HEK293 (cell line): Measurements from ENCODE around the gene PCDHA6.

ENCODE experiments used
- CTCF ChIA-PET: fragments of 350-600 bp; formaldehyde crosslinking; extraction: SDS; loops from one replicate; lab custom pipeline; 2021; ENCODE audit warnings: antibody characterized with exemption; lab: Yijun Ruan, JAX
- POLR2A ChIA-PET: fragments of 300-600 bp; formaldehyde crosslinking; extraction: SDS; loops from one replicate; lab custom pipeline; 2020; ENCODE audit warnings: antibody characterized with exemption, inconsistent platforms; lab: Yijun Ruan, JAX
- H3K27ac ChIP-seq: fragments of 200-500 bp; sonication (Bioruptor generic); 2 replicates; pipeline ENCODE4 v1.5.1; 2014; ENCODE audit warnings: low read depth, low read length, control low read depth, inconsistent platforms; ENCODE audit errors: extremely low read depth
- H3K36me3 ChIP-seq, 2 experiments: fragments of 200-500 bp in 1 of 2; sonication (Bioruptor generic) in 1 of 2; 1 replicate in 1 of 2; 2 replicates in 1 of 2; pipeline ENCODE4 v1.5.1; 2014 to 2017; ENCODE audit warnings: inconsistent platforms in 2 of 2, low read length in 2 of 2; ENCODE audit not compliant: control insufficient read depth in 2 of 2, insufficient read depth in 1 of 2
- H3K4me1 ChIP-seq: fragments of 200-500 bp; sonication (Bioruptor generic); 2 replicates; pipeline ENCODE4 v1.5.1; 2014; ENCODE audit warnings: mild to moderate bottlenecking, low read length, inconsistent platforms; ENCODE audit not compliant: control insufficient read depth, insufficient read depth
- H3K4me3 ChIP-seq: 2 replicates; pipeline ENCODE4 v1.5.1; 2011; ENCODE audit warnings: low read depth, mild to moderate bottlenecking, control low read depth, low read length, moderate library complexity
- H3K9me3 ChIP-seq: fragments of 200-500 bp; sonication (Bioruptor generic); 2 replicates; pipeline ENCODE4 v1.5.1; 2014; ENCODE audit warnings: low read depth, low read length, inconsistent platforms; ENCODE audit not compliant: control insufficient read depth, insufficient read depth
- GLI2 ChIP-seq: fragments of 450-650 bp; formaldehyde crosslinking; IDR thresholded peaks from 2 replicates; pipeline ENCODE4; 2017; ENCODE audit warnings: missing biosample characterization, missing genetic modification characterization, low read depth, borderline replicate concordance
- GLI4 ChIP-seq: fragments of 450-650 bp; formaldehyde crosslinking; IDR thresholded peaks from 2 replicates; pipeline ENCODE4 v1.5.1; 2016; ENCODE audit warnings: missing biosample characterization, missing genetic modification characterization
- INSM2 ChIP-seq: fragments of 450-650 bp; formaldehyde crosslinking; IDR thresholded peaks from 2 replicates; pipeline ENCODE4 v1.5.1; 2016; ENCODE audit warnings: missing biosample characterization, missing genetic modification characterization
- KLF17 ChIP-seq: fragments of 450-650 bp; formaldehyde crosslinking; IDR thresholded peaks from 2 replicates; pipeline ENCODE4 v1.5.1; 2016; ENCODE audit warnings: missing biosample characterization, missing genetic modification characterization
- SCRT2 ChIP-seq: fragments of 450-650 bp; formaldehyde crosslinking; IDR thresholded peaks from 2 replicates; pipeline ENCODE4 v1.5.1; 2016; ENCODE audit warnings: missing biosample characterization, missing genetic modification characterization
- TSHZ1 ChIP-seq: fragments of 450-650 bp; formaldehyde crosslinking; IDR thresholded peaks from 2 replicates; pipeline ENCODE4 v1.5.1; 2016; ENCODE audit warnings: missing biosample characterization, missing genetic modification characterization, borderline replicate concordance
- ZFP3 ChIP-seq: fragments of 450-650 bp; formaldehyde crosslinking; IDR thresholded peaks from 2 replicates; pipeline ENCODE4 v1.5.1; 2016; ENCODE audit warnings: low read depth, missing biosample characterization, missing genetic modification characterization
- ZNF148 ChIP-seq: fragments of 450-650 bp; formaldehyde crosslinking; IDR thresholded peaks from 2 replicates; pipeline ENCODE4 v1.5.0; 2017; ENCODE audit warnings: missing biosample characterization, missing genetic modification characterization, borderline replicate concordance
- ZNF16 ChIP-seq: fragments of 450-650 bp; formaldehyde crosslinking; IDR thresholded peaks from 2 replicates; pipeline ENCODE4 v1.5.1; 2016; ENCODE audit warnings: low read depth, missing biosample characterization, missing genetic modification characterization
- ZNF248 ChIP-seq: fragments of 450-650 bp; formaldehyde crosslinking; IDR thresholded peaks from 2 replicates; pipeline ENCODE4 v1.5.1; 2017; ENCODE audit warnings: missing biosample characterization, missing genetic modification characterization
- ZNF426 ChIP-seq: fragments of 450-650 bp; formaldehyde crosslinking; IDR thresholded peaks from 2 replicates; pipeline ENCODE4 v1.5.1; 2017; ENCODE audit warnings: missing biosample characterization, missing genetic modification characterization, mild to moderate bottlenecking, inconsistent platforms, moderate library complexity
- ZNF514 ChIP-seq: fragments of 450-650 bp; formaldehyde crosslinking; IDR thresholded peaks from 2 replicates; pipeline ENCODE4 v1.5.1; 2016; ENCODE audit warnings: missing biosample characterization, missing genetic modification characterization
- ZNF623 ChIP-seq: fragments of 450-650 bp; formaldehyde crosslinking; IDR thresholded peaks from 2 replicates; pipeline ENCODE4 v1.5.1; 2016; ENCODE audit warnings: missing biosample characterization, missing genetic modification characterization
- ZNF624 ChIP-seq: fragments of 450-650 bp; formaldehyde crosslinking; IDR thresholded peaks from 2 replicates; pipeline ENCODE4 v1.5.1; 2017; ENCODE audit warnings: missing biosample characterization, missing genetic modification characterization
- ZNF654 ChIP-seq: fragments of 450-650 bp; formaldehyde crosslinking; IDR thresholded peaks from 2 replicates; pipeline ENCODE4 v1.5.1; 2016; ENCODE audit warnings: low read depth, missing biosample characterization, missing genetic modification characterization
- ZNF768 ChIP-seq: fragments of 450-650 bp; formaldehyde crosslinking; IDR thresholded peaks from 2 replicates; pipeline ENCODE4 v1.5.1; 2018; ENCODE audit warnings: missing biosample characterization, mild to moderate bottlenecking, missing genetic modification characterization
- ZNF776 ChIP-seq: fragments of 450-650 bp; formaldehyde crosslinking; IDR thresholded peaks from 2 replicates; pipeline ENCODE4 v1.5.0; 2017; ENCODE audit warnings: missing biosample characterization, missing genetic modification characterization, borderline replicate concordance

The PCDHA6 gene

GRCh38 chr5:140791089-140791488 lies 36.7 kb upstream of the PCDHA6 start:
- Histone ChIP-seq H3K27ac (no peak overlapping the region), H3K9me3 (no peaks in the 10 kb centered on the region), H3K4me1 (no peaks in the 10 kb centered on the region), H3K36me3 (no peaks in the 10 kb centered on the region), H3K4me3 (no peak overlapping the region)
- ChIA-PET CTCF (no interaction called here), POLR2A (no interaction called here)
- TF ChIP-seq SCRT2 (0 out of 2 replicates have a peak, but pooled peaks have one; percentile 22), ZNF623 (no peak)

- Histone ChIP-seq H3K4me3 (no peak within 1 kb of the TSS), H3K9me3 (no peaks in the 10 kb centered on the region), H3K36me3 (no peaks in the 10 kb centered on the region), H3K27ac (no peak within 1 kb of the TSS), H3K4me1 (no peaks in the 10 kb centered on the region)
- ChIA-PET POLR2A (no interaction called here), CTCF (interaction anchor here (0.6 to 1.9 kb wide), 5 partner anchors 10 to 47 kb away, joined by 3 to 6 read pairs (median 4); partner anchors contain the start of genes PCDHA1 and PCDHA4)
- no peak for TF ChIP-seq KLF17 (tag by site-specific recombination)
- TF ChIP-seq ZNF654 (tag by site-specific recombination): peak; percentile 20; the same call in 1 of the 2 replicates
- no peak for TF ChIP-seq ZNF624
Observed at GRCh38 chr5:140794595-140795258, 33.0 kb upstream of the PCDHA6 start, which contains the start of gene PCDHA2. PCDHA2 (plus strand) TSS chr5:140794852.

GRCh38 chr5:140795259-140795641 lies 32.5 kb upstream of the PCDHA6 start:
- Histone ChIP-seq H3K36me3 (no peaks in the 10 kb centered on the region), H3K4me3 (no peak overlapping the region), H3K9me3 (no peaks in the 10 kb centered on the region), H3K27ac (no peak overlapping the region), H3K4me1 (no peaks in the 10 kb centered on the region)
- ChIA-PET CTCF (interaction anchor here (0.6 to 1.9 kb wide), 4 partner anchors 10 to 46 kb away, joined by 3 to 6 read pairs (median 4); partner anchors contain the start of genes PCDHA1 and PCDHA4), POLR2A (no interaction called here)
- TF ChIP-seq ZNF248 (tag by site-specific recombination): no peak
- TF ChIP-seq GLI2: no peak
- TF ChIP-seq INSM2 (tag by site-specific recombination): no peak
- TF ChIP-seq ZNF148 (tag by site-specific recombination): no peak
- no peak for TF ChIP-seq GLI4 (tag by site-specific recombination)
- TF ChIP-seq KLF17 (tag by site-specific recombination): no peak
- TF ChIP-seq ZNF768 (tag by site-specific recombination): no peak
- TF ChIP-seq ZNF426 (tag by site-specific recombination): no peak
- no peak for TF ChIP-seq ZFP3 (tag by site-specific recombination)
- no peak for TF ChIP-seq ZNF514 (tag by site-specific recombination)
- TF ChIP-seq TSHZ1 (tag by site-specific recombination): no peak
- TF ChIP-seq ZNF16 (tag by site-specific recombination): no peak
- no peak for TF ChIP-seq ZNF776 (tag by site-specific recombination)
